Astrocyte of the cerebellum (primary cell): ENCODE data around the gene NT5DC2.

Experiments
- DNase-seq: peaks from one replicate; pipeline ENCODE4 v3.0.0-alpha.2; 2011; ENCODE audit warnings: low read depth
- H3K4me3 ChIP-seq: 2 replicates; pipeline ENCODE4 v1.5.1; 2011; ENCODE audit warnings: mild to moderate bottlenecking, low read depth, low read length, moderate library complexity
- in situ Hi-C: cut with HindIII; loops from 2 replicates; pipeline ENCODE4 v1.10.0; 2017; ENCODE audit warnings: low sequenced_read_pairs
- TF ChIP-seq, protein P1 (sequence below): IDR thresholded peaks from 2 replicates; pipeline ENCODE4 v1.5.1; 2012; ENCODE audit warnings: low read length, low read depth, moderate library complexity, mild to moderate bottlenecking; ENCODE audit errors: missing control alignments

Gene NT5DC2

DNA sequence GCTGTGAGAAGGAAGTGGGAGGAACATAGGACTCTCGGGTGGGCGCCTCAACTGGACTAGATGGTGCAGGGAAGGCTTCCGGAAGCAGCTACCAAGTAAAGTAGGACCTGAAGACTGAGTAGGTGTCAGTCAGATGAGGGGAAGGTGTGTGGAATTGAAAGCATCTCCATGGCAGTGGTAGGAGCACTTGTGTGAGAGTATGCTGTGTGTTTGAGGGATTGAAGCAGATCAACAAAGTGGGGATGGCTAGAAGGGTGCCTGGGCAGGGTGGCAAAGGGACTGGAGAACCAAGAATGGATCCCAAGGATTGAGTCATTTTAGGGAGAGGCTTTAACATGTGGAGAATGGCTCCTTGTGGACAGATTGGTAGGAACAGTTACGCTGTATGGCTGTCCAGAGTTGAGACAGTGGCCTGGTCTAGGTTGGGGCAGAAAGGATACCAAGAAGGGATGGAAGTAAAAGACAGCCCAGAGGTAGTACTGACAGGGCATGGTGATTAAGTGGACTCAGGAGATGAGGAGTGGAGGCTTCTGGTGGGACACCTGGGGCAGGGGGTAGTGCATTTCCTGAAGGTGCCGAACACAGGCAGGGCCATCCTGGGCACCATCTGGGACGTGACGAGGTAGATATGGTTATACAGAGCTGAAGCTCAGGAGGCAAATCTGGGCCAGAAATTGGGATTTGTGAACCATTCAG is 4.2 kb upstream of the NT5DC2 start:
- TF ChIP-seq, protein P1, sequence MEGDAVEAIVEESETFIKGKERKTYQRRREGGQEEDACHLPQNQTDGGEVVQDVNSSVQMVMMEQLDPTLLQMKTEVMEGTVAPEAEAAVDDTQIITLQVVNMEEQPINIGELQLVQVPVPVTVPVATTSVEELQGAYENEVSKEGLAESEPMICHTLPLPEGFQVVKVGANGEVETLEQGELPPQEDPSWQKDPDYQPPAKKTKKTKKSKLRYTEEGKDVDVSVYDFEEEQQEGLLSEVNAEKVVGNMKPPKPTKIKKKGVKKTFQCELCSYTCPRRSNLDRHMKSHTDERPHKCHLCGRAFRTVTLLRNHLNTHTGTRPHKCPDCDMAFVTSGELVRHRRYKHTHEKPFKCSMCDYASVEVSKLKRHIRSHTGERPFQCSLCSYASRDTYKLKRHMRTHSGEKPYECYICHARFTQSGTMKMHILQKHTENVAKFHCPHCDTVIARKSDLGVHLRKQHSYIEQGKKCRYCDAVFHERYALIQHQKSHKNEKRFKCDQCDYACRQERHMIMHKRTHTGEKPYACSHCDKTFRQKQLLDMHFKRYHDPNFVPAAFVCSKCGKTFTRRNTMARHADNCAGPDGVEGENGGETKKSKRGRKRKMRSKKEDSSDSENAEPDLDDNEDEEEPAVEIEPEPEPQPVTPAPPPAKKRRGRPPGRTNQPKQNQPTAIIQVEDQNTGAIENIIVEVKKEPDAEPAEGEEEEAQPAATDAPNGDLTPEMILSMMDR: no peak
- peak overlapping the region; percentile 94 for H3K4me3 ChIP-seq
- no peak for DNase-seq
- in situ Hi-C loops: loop anchor here (5.0 kb wide), 1 partner anchor 34 kb away; no protein-coding TSS in a partner anchor

DNA sequence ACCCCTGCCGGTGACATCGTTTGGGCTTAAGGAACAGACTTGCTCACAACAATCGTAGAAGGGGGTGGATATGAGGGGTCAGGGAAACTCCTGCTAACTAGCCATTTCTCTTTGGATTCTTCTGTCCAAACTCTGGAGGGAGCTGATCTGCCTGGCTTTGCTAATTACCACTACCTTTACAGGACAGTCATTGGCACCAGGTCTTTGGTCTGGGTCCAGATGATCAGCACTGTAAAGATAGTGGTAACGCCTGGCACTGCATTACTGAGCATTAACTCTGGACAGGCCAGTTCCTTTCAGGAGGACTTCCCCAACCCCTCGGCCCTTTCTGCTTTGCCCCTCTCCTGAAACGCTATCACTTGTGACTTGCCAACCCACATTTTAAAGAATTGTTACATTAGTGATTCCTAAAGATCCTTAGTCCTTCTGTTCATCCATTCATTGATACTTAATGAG is 3.5 kb upstream of the NT5DC2 start:
- TF ChIP-seq, protein P1: no peak
- no peak for DNase-seq
- in situ Hi-C loops: loop anchor here (5.0 kb wide), 1 partner anchor 35 kb away; no protein-coding TSS in a partner anchor
- peak overlapping the region; percentile 94 for H3K4me3 ChIP-seq

DNA sequence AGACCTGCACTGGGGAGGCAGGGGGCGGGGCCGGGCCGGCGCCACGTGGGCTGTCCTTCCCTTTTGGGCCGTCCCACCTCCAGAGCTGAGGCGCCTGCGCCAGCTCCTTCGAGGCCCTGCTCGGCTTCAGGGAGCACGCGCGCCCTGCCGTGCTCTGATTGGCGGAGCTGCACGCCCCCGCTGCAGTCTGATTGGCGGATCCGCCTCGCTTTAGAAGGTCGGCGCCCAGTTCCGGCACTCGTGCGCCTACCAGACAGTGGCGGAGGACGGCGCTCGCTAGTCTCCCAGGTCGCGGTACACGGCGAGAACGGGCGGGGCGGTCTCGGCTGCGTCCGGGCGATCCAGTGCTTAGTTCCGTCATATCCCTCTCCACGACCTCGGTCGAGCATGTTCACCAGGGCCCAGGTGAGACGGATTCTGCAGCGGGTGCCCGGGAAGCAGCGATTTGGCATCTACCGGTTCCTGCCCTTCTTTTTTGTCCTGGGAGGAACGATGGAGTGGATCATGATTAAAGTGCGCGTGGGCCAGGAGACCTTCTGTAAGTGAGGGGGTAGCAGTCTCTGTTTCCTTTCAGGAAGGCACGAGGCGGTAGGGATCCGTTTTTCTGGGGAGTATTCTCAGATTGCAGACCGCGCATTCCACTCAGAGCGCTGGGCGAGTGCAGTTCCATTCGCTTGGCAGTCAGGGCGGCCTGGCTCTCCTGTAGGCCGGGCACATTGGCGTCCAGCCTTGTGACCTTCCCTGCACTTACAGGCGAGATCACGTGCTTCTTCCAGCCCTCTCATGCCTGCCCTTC is 2.9 kb upstream of the NT5DC2 start, which contains the start of gene UQCC5:
UQCC5 (plus strand) TSS at position 237 of the 796 bp plus-strand sequence; CDS start at position 388, 151 bp downstream.
- H3K4me3 ChIP-seq: peak within 1 kb of the TSS; percentile 94
- in situ Hi-C loops: loop anchor here (5.0 kb wide), 1 partner anchor 36 kb away; no protein-coding TSS in a partner anchor
- DNase-seq: peak; percentile 96
- TF ChIP-seq, protein P1: no peak

DNA sequence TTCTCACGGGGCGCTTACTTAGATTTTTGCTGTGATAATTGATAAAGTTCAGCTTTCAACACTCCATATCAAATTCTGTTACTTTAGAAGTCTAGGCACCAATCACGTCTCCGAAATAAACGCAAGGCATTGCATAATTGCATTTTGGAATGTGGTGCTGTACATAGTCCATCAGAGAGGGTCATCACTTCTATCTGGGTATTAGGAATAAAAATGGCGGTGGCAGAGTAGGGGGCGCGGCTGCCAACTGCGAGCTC is 2.4 kb upstream of the NT5DC2 start:
- TF ChIP-seq, protein P1: no peak
- in situ Hi-C loops: loop anchor here (5.0 kb wide), 1 partner anchor 36 kb away; no protein-coding TSS in a partner anchor
- DNase-seq: no peak
- no peak overlapping the region for H3K4me3 ChIP-seq

DNA sequence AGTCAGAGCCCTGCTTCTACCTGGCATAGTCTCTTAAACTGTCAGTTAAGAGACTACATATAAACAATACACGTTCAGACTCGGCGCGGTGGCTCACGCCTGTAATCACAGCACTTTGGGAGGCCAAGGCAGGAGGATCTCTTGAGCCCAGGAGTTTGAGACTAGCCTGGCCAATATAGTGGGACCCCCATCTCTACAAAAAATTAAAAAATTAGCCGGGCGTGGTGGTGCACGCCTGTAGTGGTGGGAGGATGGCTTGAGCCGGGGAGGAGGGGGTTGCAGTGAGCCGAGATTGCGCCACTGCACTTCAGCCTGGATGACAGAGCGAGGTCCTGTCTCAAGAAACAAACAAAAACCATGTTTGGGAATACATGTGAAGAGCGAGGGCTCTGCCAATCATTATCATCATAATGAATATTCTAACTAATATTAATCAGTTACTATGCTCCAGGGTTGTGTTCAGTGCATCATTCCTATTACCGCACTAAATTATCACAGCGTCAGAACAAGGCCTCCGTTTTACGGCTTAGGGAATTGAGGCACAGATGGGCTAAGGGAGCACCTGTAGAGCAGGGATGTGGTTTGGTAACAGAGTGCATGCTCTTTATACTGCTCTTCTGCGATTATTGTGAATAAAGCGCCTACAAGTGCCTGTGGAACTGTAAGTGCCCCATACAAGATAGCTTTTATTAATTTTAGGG is 1.9 kb upstream of the NT5DC2 start:
- no peak overlapping the region for H3K4me3 ChIP-seq
- in situ Hi-C loops: loop anchor here (5.0 kb wide), 1 partner anchor 37 kb away; no protein-coding TSS in a partner anchor
- TF ChIP-seq, protein P1: no peak
- no peak for DNase-seq
